ENCODE data around the gene TRIM38.
"Not testable (repeated sequence)": the region's sequence is repeated elsewhere in the genome, so short reads cannot be mapped to it uniquely, and the experiment has no call there.

TRIM38 gene

DNA sequence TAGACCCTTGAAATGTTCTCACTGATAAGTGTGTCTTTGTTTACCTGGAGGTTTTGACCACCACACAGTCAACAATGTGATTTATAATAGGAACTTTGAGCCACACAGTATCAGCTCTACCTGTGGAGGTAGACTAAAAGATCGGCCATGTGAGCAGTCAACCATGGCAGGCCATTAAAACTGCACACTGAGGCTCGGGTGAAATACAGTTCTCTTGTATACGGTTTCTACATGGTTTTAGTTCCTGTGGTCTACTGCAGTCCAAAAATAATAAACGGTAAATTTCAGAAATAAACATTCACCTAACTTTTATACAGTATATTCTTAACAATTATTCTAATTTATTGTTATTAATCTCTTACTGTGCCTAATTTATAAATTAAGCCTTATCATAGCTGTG is 47.2 kb downstream of the TRIM38 start:
- no peak for DNase-seq

DNA sequence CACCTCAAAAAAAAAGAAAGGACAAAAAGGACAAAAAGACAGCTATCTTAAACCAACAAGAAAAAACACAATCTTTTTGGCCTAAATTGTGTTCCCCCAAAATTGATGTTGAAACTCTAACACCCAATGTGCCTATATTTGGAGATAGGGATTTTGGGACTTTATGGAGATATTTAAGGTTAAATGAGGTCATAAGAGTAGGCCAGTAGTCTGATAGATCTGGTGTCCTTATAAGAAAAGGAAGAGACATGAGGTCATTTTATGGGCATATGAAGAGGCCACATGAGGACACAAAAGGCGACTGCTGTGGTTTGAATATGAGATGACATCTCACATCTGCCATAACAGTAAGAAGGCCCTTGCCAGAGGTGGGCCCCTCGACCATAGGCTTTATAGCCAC is 49.5 kb downstream of the TRIM38 start:
- no peak for DNase-seq

DNA sequence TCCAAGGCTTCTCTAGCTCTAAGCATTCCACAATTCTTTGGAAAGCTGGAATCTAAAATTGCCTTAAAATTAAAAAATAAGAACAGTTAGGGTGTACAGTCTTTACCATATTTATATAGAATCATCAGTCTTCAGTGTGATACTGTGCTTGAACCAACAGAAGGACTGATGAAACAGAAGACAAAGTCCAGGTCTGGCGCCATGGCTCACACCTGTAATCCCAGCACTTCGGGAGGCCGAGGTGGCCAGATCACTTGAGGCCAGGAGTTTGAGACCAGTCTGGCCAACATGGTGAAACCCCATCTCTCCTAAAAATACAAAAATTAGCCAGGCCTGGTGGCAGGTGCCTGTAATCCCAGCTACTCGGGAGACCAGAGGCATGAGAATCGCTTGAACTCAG is 51.8 kb downstream of the TRIM38 start:
- DNase-seq = not testable (repeated sequence)

DNA sequence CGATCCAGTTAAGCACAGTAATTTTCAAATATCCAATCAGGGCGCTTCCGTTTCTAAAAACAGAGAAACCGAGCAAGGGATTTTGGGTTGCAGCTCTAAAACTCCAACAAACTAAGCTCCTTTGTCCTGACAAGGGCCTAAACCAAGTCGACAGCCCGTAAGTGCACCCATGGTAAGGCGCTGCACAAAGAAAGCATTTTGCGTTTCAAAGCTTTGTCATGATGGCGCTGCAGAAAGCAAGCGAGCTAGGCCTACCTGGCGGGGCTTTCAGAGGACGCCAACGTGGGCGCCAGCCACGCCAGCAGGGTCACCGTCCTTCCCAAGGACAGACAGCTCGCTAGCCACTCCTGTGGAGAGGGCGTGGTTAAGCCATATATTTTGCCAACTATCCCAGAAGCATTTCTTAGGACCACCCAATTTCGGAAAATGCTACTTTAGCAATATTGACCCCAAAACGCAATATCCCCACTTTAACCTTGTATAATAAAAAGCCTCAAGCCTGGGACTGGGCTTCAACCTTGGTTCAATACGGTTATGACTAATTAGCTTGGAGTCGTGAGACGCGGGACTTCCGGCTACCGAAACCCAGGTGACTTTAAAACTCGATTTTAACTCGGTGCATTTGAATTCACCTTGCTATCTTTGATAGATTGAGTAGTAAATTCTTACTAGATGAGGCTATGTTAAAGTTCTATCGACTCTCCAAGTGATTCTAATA is 53.8 kb downstream of the TRIM38 start:
- DNase-seq = no peak

DNA sequence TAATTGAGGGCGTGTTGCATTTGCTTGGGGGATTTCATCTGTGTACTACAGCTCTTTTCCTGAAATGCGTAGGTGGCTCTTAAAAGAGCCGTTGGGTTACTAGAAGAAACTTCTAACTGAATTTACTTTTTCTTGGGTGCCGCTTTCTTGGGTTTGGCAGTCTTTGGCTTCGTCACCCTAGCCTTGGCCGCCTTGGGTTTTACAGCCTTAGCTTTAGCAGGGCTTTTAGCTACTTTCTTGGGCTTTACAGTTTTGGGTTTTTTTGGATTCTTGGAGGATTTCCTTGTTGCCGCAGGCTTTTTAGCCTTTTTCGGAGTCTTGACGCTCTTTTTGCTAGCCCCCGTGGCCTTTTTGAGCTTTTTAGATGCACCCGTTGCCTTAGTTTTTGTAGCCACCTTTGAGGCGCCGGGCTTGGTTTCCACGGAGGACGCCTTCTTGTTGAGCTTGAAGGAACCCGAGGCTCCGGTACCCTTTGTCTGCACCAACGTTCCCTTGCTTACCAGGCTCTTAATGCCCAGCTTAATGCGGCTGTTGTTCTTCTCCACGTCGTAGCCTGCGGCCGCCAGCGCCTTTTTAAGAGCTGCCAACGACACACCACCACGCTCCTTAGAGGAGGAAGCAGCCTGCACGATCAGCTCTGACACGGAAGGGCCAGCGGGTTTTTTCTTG is 54.5 kb downstream of the TRIM38 start:
- no peak for DNase-seq

DNA sequence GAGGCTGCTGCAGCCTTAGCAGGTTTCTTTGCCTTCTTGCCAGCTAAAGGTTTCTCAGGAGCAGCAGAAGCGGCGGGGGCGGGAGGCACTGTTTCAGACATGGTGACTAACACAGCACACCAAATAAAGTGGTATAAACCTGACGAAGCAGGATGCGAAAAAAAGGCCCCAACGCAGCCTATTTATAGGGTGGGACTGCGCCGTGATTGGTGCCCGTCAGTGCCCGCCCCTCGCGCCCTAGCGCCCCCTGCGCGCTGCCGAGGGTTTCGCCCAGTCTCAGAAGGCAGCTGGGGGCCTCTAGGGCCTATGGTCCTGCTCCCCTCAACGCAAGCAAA is 55.0 kb downstream of the TRIM38 start:
- DNase-seq = no peak

DNA sequence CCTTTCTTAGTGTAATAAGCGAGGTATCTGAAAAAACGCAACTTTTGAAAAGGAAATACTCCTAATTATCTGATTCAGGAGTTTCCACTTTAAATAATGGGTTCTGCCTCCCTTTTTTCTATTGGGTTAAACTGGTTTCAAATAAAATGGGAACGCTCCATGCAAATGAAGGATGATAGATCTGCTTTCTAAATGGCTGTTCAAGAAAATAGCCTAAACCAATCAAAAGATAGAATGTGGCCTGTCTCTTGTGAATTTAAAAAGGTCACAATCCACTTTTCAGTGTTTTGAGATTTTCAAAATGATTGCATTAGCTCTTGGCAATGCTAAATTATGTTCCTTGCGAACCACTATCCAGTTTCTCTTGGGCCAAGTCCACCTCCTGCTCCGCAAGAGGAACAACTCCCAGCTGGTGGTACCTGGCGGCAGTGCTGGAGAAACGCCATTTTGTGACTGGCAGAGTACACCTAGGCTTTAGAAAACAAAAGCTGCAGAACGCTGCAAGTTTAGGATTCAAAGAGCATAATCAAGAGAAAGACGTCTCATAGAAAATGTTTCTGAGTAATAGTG is 56.7 kb downstream of the TRIM38 start:
- no peak for DNase-seq

DNA sequence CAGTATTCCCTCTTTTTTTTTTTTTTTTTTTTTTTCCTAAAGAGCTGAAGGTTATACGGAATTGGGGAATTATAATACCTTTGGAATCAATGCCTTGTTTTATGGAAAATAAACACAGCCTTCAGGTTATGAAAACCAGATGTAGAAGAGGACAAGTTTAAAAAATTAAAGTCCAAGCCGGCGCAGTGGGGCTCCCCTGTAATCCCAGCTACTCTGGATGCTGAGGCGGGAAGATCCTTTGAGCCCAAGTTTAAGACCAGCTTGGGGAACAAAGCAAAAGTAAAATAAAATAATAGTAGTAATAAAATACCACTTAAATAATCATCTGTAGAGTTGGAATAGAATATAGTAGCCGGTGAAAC is 57.3 kb downstream of the TRIM38 start:
- DNase-seq = no peak

DNA sequence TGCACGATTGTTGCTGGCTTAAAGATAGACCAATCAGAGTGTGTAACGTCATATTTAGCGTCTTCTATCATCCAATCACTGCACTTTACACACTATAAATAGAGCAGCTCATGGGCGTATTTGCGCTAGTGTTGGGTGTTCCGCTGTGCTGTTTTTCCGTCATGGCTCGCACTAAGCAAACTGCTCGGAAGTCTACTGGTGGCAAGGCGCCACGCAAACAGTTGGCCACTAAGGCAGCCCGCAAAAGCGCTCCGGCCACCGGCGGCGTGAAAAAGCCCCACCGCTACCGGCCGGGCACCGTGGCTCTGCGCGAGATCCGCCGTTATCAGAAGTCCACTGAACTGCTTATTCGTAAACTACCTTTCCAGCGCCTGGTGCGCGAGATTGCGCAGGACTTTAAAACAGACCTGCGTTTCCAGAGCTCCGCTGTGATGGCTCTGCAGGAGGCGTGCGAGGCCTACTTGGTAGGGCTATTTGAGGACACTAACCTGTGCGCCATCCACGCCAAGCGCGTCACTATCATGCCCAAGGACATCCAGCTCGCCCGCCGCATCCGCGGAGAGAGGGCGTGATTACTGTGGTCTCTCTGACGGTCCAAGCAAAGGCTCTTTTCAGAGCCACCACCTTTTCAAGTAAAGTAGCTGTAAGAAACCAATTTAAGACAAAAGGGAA is 57.9 kb downstream of the TRIM38 start:
- peak; percentile 89 to 94 for DNase-seq

DNA sequence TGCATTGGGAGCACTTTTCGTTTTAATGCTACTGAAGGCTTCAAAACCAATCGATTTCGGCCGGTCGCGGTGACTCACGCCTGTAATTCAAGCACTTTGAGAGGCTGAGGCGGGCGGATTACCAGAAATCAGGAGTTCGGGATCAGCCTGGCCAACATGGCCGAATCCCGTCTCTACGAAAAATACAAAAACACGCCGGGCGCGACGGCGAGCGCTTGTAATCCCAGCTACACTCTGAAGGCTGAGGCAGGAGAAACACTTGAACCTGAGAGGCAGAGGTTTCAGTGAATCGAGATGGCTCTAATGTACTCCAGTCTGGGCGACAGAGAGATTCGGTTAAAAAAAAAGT is 58.4 kb downstream of the TRIM38 start:
- peak; percentile 67 to 75 for DNase-seq

DNA sequence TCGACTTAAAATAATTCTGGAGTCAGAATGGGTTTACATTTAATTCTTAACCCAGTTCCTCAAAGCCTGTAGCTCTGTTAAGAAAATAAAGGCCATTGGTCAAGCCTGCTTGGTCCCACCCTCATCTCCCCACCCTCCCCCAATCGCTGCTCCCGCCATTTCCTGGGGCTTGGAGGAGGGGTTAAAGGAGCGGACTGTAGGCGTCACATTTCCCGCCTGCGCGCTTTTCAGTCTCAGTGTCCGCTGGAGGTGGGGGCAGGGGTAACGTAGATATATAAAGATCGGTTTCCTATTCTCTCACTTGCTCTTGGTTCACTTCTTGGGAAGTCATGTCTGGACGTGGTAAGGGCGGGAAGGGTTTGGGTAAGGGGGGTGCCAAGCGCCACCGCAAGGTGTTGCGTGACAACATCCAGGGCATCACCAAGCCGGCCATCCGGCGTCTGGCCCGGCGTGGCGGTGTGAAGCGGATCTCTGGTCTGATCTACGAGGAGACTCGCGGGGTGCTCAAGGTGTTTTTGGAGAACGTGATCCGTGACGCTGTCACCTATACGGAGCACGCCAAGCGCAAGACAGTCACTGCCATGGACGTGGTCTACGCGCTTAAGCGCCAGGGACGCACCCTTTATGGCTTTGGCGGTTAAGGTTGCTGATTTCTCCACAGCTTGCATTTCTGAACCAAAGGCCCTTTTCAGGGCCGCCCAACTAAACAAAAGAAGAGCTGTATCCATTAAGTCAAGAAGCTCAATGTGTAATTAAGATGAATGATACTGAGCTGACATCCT is 58.9 kb downstream of the TRIM38 start:
- peak; percentile 94 to 96 for DNase-seq

DNA sequence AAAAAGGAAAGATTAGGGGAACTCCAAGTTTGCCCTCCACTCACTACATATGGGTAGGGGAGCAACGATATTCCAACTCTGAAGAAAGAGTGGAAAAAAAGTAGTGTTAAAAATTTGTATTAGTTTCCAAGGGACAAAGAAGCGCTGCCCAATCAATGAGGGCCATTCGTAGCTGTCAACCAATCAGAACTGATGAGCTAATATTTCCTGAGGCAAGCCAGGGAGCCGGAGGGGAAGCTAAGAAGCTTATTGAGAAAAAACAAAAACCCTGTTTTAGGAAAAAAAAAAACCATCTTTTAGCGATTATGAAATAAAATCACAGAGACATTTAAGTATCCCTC is 59.5 kb downstream of the TRIM38 start:
- DNase-seq = peak; percentile 83 to 89

DNA sequence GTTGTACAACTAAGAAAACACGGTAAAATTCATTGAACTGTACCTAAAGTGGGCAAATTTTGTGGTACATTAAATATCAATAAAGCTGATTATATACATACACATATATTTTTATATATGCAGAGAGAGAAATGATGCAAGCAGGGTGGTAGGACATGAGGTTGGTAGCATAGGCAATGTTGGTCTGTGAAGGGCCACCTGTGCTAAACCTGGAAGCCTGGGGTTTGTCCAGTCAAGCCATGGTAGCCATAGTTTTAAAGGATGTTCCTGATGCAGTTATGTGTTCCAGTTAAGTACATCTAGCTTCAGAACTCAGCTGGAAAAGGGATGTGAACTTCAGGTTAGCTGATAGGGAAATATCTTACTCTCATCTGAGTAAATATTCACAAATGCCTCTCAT is 60.1 kb downstream of the TRIM38 start:
- peak in 1 of 2 experiments; percentile 9 for DNase-seq

DNA sequence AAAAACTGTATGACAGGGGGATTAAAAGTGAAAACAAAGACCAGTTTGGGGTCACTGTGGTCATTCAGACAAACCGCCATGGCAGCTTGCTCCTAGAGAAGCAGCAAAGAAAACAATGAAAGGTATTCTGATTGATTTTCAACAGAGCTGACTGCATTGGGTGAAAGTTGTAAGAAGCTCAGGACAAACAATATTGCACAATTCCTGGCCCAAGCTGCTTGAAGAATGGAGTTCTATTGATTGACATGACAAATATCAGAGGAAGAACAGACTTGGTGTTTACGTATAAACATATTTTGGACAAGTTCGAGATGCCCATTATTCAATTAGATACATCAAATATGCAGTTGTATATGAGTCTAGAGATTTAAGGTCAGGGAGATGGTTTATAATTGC is 62.0 kb downstream of the TRIM38 start:
- DNase-seq = no peak

DNA sequence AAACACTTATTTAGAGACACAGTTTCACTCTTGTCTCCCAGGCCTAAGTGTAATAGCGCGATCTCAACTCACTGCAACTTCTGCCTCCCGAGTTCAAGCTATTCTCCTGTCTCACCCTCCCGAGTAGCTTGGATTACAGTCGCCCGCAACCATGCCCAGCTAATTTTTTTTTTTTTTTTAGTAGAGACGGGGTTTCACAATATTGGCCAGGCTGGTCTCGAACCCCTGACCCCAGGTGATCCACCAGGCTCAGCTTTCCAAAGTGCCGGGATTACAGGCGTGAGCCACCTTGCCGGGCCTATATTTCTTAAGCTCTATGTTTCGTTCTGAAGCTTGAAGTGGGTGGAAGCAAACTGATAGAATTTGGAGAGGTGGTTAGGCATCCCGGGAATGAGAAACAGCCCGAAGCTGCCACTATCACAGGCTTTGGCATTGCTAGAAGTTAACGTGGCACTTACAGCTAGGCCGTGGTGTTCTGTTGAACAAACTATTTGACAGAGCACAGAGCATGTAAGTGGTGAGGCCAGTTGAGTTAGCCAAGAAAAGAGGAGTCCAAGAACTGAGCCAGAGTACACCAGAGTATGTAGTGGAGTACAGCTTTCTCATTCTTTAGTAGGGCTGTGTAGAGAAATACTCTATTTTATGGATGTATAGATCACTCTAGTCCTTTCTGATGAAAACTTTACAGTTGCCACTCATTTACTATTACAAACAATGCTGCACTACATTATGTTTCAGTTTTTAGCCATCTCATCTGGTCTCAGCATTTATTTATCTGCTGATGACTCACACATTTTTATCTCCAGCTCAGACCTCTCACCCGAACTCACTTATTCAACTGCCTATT is 62.7 kb downstream of the TRIM38 start:
- DNase-seq = no peak

DNA sequence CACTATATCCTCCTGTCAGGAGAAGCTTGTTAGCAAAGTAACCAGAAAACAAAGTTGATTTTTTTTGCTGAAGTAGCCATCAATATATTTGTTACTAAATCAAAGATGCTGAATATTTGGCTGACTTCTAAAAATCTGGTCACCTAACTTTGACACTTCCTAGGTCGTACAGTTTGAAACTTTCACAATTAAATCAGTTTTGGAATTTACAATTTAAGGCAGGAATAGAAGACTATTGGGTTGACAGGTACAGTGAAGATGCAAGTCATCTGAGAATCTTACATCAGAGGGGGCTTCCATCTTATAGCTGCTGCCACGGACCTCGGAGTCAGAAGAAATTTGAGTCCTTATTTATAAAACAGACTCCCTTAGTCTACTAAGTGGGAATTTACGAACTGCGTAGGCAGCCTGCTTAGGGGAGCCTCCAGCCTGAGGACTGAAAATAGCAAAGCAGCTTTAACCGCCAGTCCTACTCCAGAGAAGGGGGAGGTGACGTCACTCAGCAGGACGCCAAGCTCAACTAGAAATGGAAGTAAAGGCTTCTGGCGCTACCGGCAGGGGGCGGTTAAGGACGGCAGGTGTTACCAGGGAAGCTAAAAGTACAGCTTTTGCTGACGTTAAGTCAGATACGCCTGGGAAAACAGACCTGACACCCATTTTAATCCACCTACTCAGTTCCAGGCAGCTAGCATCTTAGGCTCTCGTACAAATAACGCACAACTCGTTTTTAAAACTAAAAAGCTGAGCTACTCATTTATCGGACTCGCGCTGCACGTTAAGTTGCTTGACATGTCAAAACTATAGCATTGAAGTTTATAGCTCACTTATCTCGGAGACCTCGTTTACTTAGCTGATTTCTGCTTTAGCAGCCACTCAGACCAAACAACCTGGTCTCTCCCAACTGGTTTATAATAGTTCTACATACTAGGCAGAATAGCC is 63.6 kb downstream of the TRIM38 start:
- peak; percentile 93 for DNase-seq

DNA sequence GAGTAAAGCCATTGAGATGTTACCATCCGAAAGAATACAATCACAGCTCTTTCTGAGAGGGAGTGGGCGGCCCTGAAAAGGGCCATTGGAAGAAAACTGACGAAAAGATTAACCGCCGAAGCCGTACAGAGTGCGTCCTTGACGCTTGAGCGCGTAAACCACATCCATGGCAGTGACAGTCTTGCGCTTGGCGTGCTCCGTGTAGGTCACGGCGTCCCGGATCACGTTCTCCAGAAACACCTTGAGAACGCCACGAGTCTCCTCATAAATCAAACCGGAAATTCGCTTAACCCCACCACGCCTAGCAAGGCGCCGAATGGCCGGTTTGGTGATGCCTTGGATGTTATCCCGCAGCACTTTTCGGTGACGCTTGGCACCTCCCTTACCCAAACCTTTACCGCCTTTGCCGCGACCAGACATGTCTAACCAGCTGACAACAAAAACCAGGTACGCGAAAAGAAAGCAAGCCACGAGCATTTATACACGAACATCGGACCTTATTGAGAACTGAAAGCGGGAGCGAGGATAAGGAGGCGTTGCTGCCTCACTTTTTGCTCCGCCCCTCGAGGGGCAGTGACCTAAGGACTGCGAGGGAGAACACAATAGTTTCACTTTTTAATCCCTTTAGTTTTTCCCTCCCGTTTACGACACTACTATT is 64.4 kb downstream of the TRIM38 start:
- DNase-seq = peak; percentile 95

DNA sequence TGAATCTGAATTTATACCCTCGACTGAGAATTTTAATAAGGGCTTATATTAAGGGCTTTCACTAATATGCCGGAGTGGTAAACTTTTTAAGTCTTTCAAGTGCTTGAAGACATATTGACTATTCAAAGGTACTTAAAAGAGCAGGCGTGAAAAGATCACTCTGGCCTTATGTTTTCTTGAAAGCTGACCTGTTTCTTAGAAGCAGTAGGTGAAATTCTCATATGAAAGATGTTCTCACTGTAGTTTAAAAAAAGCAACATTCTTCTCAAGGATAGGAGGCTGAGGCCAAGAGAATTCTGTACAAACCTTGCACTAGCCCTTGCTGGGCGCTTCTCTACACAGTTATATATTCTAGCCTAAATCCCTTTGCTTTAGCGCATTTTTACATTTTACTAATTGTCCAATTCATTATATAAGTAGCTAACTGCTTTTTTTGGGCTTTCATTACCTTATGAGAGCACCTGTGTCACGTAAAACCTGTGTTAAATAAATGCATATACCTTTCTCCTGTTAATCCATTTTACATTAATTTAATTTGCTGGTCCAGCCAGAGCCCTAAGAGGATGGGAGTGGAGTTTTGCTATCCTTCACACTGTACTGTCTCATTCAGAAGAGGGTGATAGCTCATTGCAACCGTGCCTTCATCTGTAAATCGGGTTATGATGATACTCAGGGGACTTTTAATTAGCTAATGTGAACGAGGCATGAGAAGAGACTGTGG is 65.0 kb downstream of the TRIM38 start:
- no peak for DNase-seq

DNA sequence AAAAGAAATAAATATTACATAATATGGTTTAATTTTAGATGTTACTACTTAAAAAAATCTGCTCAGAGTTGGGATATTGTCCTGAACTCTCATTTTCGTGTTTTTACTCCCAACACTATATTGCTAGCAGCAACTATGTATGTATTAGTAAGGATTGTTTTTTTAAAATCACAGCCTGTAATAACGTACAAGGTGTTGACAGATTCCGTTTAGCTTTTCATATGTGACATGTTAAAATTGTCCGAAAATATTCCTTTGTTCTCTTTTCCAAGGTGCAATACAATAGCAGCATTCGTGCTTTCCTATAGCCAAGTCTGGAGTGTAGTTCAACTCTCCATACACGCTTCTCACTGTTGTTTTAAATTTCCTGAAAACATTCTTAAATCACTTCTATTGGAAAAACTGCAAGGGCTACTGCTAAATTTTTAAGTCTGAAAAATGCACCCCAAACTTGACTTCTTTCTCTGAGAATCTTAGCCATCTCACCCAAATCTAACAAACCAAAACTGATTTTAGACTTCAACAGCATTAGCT is 65.7 kb downstream of the TRIM38 start:
- DNase-seq = no peak
